GM19395 (cell line): ENCODE results near the gene UQCC3.
"Not testable (repeated sequence)": the region's sequence is repeated elsewhere in the genome, so short reads cannot be mapped to it uniquely, and the experiment has no call there.

Experiments used
- ATAC-seq: cut with Tn5 transposase; IDR thresholded peaks from one replicate; pipeline ENCODE4 v1.9.1; 2021; ENCODE audit warnings: mild to moderate bottlenecking, moderate library complexity; ENCODE audit not compliant: unreplicated experiment

UQCC3 gene

GRCh38 chr11:62702246-62702645 lies 30.8 kb downstream of the UQCC3 start:
- ATAC-seq = no peak

- not testable (repeated sequence) for ATAC-seq
Observed at GRCh38 chr11:62703921-62704320, 32.4 kb downstream of the UQCC3 start.

GRCh38 chr11:62705413-62705812 lies 33.9 kb downstream of the UQCC3 start:
- no peak for ATAC-seq

GRCh38 chr11:62705880-62706849 lies 34.7 kb downstream of the UQCC3 start:
- ATAC-seq = peak; percentile 58

GRCh38 chr11:62706850-62707247 lies 35.4 kb downstream of the UQCC3 start:
- no peak for ATAC-seq

- no peak for ATAC-seq
Observed at GRCh38 chr11:62707277-62707861, 35.9 kb downstream of the UQCC3 start, which contains the start of the genes BSCL2 and GNG3. Gene BSCL2, minus strand, starts transcription at chr11:62707424. Its CDS starts 229 bp downstream, at chr11:62707195. Gene GNG3, plus strand, starts transcription at chr11:62707676. Its CDS starts 620 bp downstream, at chr11:62708296.

GRCh38 chr11:62708392-62708791 lies 36.9 kb downstream of the UQCC3 start:
- no peak for ATAC-seq

- no peak for ATAC-seq
Observed at GRCh38 chr11:62708793-62709192, 37.3 kb downstream of the UQCC3 start.

GRCh38 chr11:62709247-62710000 lies 38.0 kb downstream of the UQCC3 start:
- ATAC-seq = peak; percentile 70

GRCh38 chr11:62710001-62710345 lies 38.5 kb downstream of the UQCC3 start:
- ATAC-seq = peak; percentile 6

- ATAC-seq = no peak
Observed at GRCh38 chr11:62712276-62712812, 40.9 kb downstream of the UQCC3 start.

GRCh38 chr11:62712861-62713260 lies 41.4 kb downstream of the UQCC3 start:
- no peak for ATAC-seq

- no peak for ATAC-seq
Observed at GRCh38 chr11:62713343-62713742, 41.9 kb downstream of the UQCC3 start.

GRCh38 chr11:62715150-62716130 lies 44.0 kb downstream of the UQCC3 start:
- no peak for ATAC-seq

GRCh38 chr11:62716206-62716605 lies 44.7 kb downstream of the UQCC3 start:
- ATAC-seq = no peak

- no peak for ATAC-seq
Observed at GRCh38 chr11:62716816-62717215, 45.3 kb downstream of the UQCC3 start.

- no peak for ATAC-seq
Observed at GRCh38 chr11:62719302-62719978, 48.0 kb downstream of the UQCC3 start.

GRCh38 chr11:62721994-62722393 lies 50.5 kb downstream of the UQCC3 start:
- ATAC-seq = no peak
